GM21619 (cell line): ENCODE data around the gene SNX1.
A peak's percentile ranks its signal among the peaks of the same experiment; 100 is the strongest.

Source experiments
- ATAC-seq: cut with Tn5 transposase; IDR thresholded peaks from one replicate; pipeline ENCODE4 v1.9.1; 2021; ENCODE audit not compliant: unreplicated experiment

SNX1 gene

DNA sequence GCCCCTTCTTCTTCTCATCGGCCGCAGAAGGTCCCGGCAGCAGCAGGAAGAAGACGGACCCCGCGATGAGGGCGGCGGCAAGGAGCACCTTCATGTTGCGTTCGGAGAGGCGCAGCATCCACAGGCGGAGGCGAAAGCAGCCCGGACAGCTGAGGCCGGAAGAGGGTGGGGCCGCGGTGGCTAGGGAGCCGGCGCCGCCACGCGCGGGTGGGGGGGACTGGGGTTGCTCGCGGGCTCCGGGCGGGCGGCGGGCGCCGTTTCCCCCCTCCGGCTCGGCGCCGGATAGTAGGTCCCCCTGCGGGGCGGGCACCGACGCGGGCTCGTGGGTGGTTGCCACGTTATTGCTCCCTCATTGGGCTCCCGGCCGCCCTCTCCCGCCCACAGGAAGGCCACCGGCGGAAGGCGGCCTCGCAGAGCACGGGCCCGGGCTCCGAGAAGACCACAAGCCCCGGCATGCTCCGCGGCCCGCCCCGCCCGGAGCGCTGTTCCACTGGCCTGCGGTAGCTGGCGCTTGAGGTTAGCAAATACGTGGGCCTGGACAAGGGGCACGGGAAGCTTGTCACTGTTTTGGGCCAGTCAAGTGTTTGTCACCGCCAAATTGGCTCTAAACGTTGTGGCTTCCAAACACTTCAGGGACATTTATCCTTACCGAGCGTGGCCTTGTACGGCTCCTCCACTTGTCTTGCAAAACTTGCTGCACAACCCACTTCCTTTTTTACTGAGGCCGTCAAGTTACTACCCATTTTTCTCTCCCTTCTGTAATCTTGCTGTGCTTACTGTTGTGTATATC, 67.3 kb downstream of the SNX1 start, which contains the start of gene PPIB:
PPIB (minus strand) TSS at position 154 of the 790 bp plus-strand sequence; CDS start at position 118, 36 bp downstream.
- ATAC-seq, result peak; percentile 87

DNA sequence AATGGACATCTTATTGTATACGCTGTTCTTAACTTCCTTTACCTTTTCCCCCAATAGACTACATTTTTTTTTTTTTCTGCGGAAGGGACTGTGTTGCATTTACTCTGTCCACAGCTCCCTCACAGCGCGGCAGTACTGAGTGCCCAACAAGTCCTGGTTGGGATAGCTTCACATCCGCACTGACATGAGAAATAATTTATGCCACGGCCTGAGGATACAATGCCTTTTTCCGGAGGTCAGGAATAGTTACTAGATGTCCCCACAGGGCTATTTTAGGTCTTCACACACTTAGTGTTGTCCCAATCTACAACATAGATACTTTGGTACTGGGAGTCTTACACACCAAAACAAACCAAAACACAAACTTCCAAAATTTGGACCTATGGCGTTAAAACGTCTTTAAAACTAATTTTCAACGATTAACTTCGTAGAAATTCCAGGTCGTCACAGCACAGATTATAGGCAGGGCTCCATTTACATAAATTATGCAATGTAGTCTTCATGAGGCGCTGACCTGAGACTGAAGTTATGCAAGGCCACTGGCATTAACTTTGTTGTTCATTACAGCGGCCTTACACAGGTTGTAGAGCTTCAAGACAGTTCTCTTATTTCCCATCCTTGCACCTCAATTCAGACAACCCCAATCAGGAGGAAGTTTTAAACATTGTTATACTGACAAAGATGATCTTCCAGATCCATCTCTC, 68.0 kb downstream of the SNX1 start:
- ATAC-seq, result peak; percentile 3

DNA sequence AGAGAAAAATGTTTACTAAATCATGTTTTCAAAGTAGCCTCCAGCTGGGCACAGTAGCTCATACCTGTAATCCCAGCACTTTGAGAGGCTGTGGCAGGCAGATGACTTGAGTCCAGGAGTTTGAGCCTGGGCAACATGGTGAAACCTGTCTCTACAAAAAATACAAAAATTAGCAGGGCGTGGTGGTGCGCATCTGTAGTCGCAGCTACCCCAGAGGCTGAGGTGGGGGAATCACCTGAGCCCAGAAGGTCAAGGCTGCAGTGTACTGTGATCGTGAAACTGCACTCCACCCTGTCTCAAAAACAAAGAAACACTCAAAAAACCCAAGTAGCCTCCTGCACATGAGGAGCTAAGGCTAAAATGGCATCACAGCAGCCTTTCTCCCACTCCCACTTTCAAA, 68.7 kb downstream of the SNX1 start:
- no peak for ATAC-seq

DNA sequence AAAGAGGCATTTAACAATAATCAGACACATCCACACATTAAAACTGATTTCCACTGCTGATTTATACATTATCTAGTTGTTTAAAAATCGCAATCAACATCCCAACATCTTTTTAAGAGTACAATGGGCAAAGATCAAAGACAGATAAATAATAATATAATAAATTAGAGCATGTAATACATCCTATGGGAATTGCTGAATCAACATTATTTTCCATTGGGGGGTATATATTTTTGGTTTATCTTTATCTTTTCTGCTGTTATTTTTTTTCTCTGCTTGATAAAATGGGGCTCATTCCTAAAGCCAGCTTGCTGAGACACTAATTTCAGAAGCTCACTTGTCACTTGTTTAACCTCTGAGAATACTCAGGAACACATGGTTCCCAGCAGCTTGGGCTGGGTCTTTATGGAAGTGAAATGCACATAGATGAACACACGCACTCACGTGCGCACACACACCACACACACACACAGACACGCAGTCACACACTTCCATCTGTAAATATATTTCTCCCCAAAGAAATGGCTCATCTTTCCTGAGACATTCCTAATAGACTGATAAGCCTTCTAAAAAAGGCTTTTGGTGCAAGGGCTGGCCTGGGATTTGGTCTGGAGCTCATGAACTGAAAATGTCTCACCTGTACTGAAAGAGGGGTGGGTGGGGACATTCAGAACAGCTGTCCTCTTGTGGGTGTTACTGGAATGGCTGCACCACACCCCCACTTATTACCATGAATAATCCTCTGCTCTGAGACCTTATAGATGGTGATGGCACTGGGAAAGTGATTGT, 70.5 kb downstream of the SNX1 start:
- no peak for ATAC-seq

DNA sequence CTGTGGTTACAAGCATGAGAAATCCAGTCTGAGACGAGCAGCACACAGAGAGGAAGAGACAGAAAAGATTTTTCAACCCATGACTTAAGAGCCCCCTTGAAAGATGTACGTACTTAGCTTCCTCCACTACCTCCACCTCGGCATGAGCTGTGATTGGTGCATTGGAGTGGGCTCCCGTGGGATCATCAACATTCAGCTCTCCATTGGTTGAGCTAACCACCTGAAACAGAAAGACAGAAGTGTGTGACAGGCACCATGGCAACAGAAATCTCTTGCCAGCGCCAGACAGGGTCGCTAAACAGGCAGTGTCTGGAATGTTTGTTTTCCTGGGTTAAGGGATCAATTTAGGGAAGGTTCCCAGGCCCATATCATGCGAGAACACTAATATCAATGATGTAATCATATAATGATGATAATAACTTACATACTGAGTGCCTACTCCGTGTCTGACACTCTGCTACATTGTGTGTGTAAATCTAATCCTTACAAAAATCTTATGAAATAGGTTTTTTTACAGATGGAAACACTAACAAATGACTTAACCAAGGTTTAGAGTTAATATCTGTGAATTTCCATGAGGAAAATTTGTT, 84.5 kb downstream of the SNX1 start:
- ATAC-seq, result peak; percentile 73

DNA sequence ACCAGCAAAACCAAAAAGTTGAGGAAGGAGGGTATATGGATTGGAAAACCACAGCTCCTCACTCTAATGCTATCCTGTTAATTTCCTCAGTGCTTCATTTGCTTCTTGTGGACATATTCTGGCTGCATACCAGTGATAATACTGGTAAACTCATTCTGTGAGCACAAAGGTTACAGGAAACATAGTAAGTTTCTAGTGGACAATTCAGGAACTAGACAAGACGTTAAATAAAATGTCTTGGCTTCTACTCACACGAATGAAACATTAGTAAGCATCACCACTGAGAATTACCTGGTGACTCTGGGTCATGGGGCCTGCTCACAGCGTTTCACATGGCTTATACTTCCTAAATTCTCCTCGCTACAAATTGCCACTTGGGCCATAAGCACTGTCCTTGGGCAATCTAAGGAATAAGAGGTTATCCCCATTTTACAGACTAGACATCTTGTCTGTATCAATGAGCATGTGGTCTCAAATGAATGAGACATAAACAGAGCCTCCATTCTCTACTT, 87.1 kb downstream of the SNX1 start:
- no peak for ATAC-seq

DNA sequence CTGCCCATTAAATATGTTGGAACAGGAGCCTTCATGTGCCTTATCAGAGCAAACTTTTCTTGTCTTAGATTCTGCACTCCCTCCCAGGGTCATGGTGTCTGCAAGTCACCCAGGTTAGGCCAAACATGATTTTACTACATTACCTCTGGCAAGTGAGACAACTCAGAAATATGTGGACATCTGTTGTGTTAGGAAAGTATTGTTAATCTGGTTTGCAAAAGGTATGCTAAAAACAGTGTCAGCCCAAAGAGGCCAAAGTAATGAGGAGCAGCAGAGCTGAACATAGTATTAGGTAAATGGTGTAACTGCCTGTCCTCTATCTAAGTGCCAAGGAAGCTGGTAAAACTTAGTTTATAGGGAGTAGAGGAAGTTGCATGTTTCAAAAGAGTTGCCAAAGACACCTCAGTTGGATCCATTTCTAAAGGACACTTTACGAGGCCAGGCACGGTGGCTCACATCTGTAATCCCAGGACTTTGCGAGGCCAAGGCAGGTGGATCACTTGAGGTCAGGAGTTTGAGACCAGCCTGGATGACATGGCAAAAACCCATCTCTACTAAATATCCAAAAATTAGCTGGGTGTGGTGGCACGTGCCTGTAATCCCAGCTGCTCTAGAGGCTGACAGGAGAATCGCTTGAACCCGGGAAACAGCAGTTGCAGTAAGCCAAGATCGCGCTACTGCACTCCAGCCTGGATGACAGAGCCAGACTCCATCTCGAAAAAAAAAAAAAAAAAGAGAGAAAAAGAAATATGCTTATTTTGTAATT, 89.5 kb downstream of the SNX1 start:
- no peak for ATAC-seq

DNA sequence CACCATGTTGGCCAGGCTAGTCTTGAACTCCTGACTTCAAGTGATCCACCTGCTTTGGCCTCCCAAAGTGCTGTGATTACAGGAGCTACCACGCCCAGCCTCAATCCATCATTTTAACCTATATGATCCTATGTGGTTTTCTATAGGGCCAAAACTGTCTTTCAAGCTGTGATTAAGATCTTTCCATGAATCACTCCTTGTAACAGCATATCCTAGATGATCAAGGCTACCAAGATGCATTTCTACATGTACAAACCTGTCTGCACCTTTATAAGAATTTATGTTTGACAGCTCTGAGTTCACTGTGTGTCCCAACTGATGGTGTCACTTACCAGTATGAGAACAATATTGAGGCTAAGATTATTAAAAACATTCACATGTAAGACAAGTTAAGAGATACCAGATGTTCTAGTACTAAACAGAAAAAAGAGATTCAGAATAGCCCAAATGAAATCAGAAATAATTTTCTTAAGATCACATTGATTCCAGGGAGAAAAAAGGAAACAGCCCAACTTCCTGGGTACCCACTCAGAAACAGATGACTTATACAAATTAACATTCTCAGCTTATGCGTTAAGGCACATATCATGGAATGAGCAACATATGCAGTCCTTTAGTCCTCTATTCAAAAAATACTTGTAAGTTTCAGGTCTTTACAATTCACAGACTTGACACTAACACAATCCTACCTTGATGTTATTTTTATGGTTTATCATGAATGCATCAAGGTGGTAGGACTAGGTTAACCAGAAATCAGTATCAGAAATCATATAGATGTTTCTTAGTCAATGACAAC, 91.8 kb downstream of the SNX1 start:
- no peak for ATAC-seq
